Measurements from ENCODE around the gene TENM3.

GRCh38 chr4:182492423-182492822 is 249.2 kb downstream of the TENM3 start:
- TF ChIP-seq EZH2phosphoT487 (IDR thresholded peaks at IDR 0.05; ENCODE audit: borderline replicate concordance, low read length) (no peak), CTCF (conservative IDR thresholded peaks at IDR 0.05; ENCODE audit: low read depth, low read length) (no peak), EZH2 (IDR thresholded peaks at IDR 0.05; ENCODE audit: low read length, unreplicated experiment) (no peak)
